ENCODE measurements around the gene P4HB. TPM values are rescaled to one million over a fixed set of nuclear protein-coding genes. Genes with fewer than 3 reads are reported as not detected.

Gene P4HB
- total RNA-seq, 1 donor from 2014 or later: 462 TPM

DNA sequence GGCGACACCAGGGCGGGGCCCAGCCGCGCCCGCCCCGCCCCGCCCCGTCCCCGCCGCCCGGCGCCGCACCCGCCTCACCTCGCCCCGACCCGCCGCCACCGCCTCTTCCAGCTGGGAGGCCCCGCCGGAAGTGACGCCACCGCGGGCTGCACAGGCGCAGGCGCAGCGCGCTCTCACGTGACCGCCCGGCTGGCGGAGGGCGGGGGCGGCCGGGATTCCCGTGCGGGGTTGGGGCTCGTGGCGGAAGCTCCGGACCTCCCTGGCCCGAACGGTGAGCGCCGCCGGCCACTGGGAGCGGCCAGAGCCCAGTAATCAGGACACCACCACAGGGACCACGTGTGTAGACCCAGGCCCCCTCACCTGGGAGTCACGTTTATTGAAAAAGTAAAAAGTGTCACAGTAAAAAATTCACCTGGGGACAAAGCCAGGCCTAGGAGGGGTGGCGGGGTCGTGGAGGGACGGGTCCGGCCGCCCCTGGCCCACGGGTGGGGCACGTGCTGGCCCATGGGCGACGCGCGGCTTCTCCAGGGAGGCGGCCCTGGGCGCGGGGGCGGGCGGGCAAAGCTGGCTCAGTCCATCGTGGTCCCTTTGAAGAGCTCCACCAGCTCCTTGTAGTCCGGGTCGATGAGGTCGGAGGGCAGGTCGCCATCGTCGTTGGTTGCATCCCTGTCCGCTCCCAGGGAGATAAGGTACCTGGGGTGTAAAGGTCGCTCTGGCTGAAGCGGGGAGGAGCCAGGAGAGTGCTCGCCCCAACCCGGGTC is 27.0 kb downstream of the P4HB start, which contains the start of gene MCRIP1:
TSS of gene MCRIP1 (minus strand) at position 132 of the 761 bp plus-strand sequence. CDS start 8,785 bp downstream, outside the sequence.
- intact Hi-C loops (cut with DNase I): no loop called here

DNA sequence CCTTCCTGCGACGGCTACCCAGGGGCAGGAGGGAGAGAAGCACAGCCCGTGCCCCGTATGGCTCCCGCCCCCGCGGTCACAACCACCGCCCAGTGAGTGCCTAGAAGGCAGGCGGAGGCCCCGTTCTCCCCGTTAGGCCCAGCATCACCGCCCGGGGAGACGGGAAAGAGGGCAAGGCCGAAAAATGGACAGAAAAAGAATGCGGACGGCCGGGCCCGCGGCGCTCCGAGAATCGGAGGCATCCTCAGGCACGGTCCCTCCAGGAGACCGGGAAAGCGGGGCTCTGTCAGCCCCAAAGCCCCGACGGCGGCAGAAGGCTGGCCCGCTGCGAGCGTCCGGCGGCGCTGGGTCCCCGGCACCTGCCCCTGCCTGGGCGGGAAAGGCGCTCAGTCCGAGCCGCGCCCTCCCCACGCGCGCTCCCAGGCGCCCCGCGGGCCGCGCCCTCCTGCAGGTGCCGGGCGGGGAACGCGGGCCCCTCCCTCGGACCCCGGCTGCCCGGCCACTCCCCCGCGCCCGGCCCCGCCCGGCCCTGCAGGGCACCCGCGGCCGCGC is 27.7 kb downstream of the P4HB start:
- Histone ChIP-seq H3K9me3 (no peaks in the 10 kb centered on the region), H3K36me3 (no peaks in the 10 kb centered on the region), H3K27ac (peak overlapping the region; percentile 87), H3K4me3 (peak overlapping the region; percentile 92), H3K4me1 (peaks cover 22% of the 10 kb centered on the region), H3K27me3 (no peaks in the 10 kb centered on the region)
- TF ChIP-seq, protein P1, sequence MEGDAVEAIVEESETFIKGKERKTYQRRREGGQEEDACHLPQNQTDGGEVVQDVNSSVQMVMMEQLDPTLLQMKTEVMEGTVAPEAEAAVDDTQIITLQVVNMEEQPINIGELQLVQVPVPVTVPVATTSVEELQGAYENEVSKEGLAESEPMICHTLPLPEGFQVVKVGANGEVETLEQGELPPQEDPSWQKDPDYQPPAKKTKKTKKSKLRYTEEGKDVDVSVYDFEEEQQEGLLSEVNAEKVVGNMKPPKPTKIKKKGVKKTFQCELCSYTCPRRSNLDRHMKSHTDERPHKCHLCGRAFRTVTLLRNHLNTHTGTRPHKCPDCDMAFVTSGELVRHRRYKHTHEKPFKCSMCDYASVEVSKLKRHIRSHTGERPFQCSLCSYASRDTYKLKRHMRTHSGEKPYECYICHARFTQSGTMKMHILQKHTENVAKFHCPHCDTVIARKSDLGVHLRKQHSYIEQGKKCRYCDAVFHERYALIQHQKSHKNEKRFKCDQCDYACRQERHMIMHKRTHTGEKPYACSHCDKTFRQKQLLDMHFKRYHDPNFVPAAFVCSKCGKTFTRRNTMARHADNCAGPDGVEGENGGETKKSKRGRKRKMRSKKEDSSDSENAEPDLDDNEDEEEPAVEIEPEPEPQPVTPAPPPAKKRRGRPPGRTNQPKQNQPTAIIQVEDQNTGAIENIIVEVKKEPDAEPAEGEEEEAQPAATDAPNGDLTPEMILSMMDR (IDR thresholded peaks at IDR 0.05): no peak
- ATAC-seq: peak; percentile 38
- intact Hi-C loops (cut with DNase I): no loop called here
- peak; percentile 81 for DNase-seq

More for the DNA sequence above, 27.0 kb downstream of the P4HB start, which contains the start of gene MCRIP1:
- ATAC-seq (peak; percentile 88), DNase-seq (peak; percentile 99)
- Histone ChIP-seq H3K4me3 (peak within 1 kb of the TSS; percentile 92), H3K27ac (peak within 1 kb of the TSS; percentile 92), H3K36me3 (no peaks in the 10 kb centered on the region), H3K9me3 (no peaks in the 10 kb centered on the region), H3K27me3 (no peaks in the 10 kb centered on the region), H3K4me1 (peaks cover 22% of the 10 kb centered on the region)
- TF ChIP-seq, protein P1 (IDR thresholded peaks at IDR 0.05): no peak

GRCh38 chr17:81831957-81832607 is 28.3 kb downstream of the P4HB start:
- peak; percentile 54 for ATAC-seq
- intact Hi-C loops (cut with DNase I): no loop called here
- Histone ChIP-seq H3K4me3 (peak overlapping the region; percentile 92), H3K4me1 (peaks cover 22% of the 10 kb centered on the region), H3K36me3 (no peaks in the 10 kb centered on the region), H3K9me3 (no peaks in the 10 kb centered on the region), H3K27ac (peak overlapping the region; percentile 87), H3K27me3 (no peaks in the 10 kb centered on the region)
- DNase-seq: peak; percentile 78
- TF ChIP-seq, protein P1 (IDR thresholded peaks at IDR 0.05): no peak

DNA sequence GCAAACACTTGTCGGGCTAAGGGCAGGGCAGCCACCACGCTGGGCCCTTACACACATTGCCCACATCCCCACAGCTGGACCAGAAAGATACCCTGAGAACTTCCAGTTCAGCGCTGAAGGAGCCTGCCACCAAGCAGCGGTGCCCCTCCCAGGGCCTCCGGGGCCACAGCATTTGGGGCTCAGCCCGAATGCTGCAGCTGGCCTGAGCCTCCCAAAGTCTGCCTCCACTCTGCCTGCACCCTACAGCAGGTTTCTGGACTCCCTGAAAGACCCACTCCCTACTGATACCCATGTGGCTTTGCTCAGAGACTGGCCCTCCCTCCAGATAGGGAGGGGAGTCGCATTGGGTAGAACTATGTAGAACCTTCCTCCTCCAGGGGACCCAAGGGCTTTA is 28.8 kb downstream of the P4HB start:
- ATAC-seq: no peak
- Histone ChIP-seq H3K4me1 (peaks cover 22% of the 10 kb centered on the region), H3K27me3 (no peaks in the 10 kb centered on the region), H3K9me3 (no peaks in the 10 kb centered on the region), H3K27ac (peak overlapping the region; percentile 87), H3K4me3 (no peak overlapping the region), H3K36me3 (no peaks in the 10 kb centered on the region)
- intact Hi-C loops (cut with DNase I): no loop called here
- DNase-seq: no peak
- TF ChIP-seq, protein P1 (IDR thresholded peaks at IDR 0.05): no peak

- Histone ChIP-seq H3K9me3 (no peaks in the 10 kb centered on the region), H3K27me3 (no peaks in the 10 kb centered on the region), H3K4me3 (no peak overlapping the region), H3K27ac (no peak overlapping the region), H3K36me3 (no peaks in the 10 kb centered on the region), H3K4me1 (peaks cover 22% of the 10 kb centered on the region)
- intact Hi-C loops (cut with DNase I): no loop called here
- ATAC-seq (no peak), DNase-seq (no peak)
- TF ChIP-seq, protein P1 (IDR thresholded peaks at IDR 0.05): no peak
Observed at GRCh38 chr17:81829858-81830257, 30.5 kb downstream of the P4HB start.
